GM19468 (cell line): ENCODE measurements around the gene WDR89.
"Not testable (repeated sequence)": the region's sequence is repeated elsewhere in the genome, so short reads cannot be mapped to it uniquely, and the experiment has no call there.

Experiments
- ATAC-seq: cut with Tn5 transposase; IDR thresholded peaks from one replicate; pipeline ENCODE4 v1.9.1; 2021; ENCODE audit warnings: mild to moderate bottlenecking, moderate library complexity, moderate number of reproducible peaks; ENCODE audit not compliant: unreplicated experiment; ENCODE audit errors: extremely low read depth

Gene WDR89

GRCh38 chr14:63641473-63642228, at the start of gene WDR89:
Gene WDR89 (minus strand): TSS chr14:63641871. CDS start chr14:63599942, 41,929 bp downstream.
- peak; percentile 78 for ATAC-seq

- ATAC-seq = no peak
Observed at GRCh38 chr14:63689132-63689531, 47.5 kb upstream of the WDR89 start.

- ATAC-seq = no peak
Observed at GRCh38 chr14:63686926-63687325, 45.3 kb upstream of the WDR89 start.

- no peak for ATAC-seq
Observed at GRCh38 chr14:63685401-63685800, 43.7 kb upstream of the WDR89 start.

GRCh38 chr14:63682727-63683593, 41.3 kb upstream of the WDR89 start:
- ATAC-seq = no peak

- no peak for ATAC-seq
Observed at GRCh38 chr14:63678536-63678935, 36.9 kb upstream of the WDR89 start.

GRCh38 chr14:63677891-63678379, 36.3 kb upstream of the WDR89 start:
- ATAC-seq = no peak

- no peak for ATAC-seq
Observed at GRCh38 chr14:63676615-63677014, 34.9 kb upstream of the WDR89 start.

- no peak for ATAC-seq
Observed at GRCh38 chr14:63673886-63674497, 32.3 kb upstream of the WDR89 start.

- ATAC-seq = no peak
Observed at GRCh38 chr14:63673255-63673654, 31.6 kb upstream of the WDR89 start.

GRCh38 chr14:63672417-63673180, 30.9 kb upstream of the WDR89 start:
- ATAC-seq = peak; percentile 20

GRCh38 chr14:63671987-63672386, 30.3 kb upstream of the WDR89 start:
- no peak for ATAC-seq

GRCh38 chr14:63670692-63671091, 29.0 kb upstream of the WDR89 start:
- no peak for ATAC-seq

GRCh38 chr14:63666335-63666734, 24.7 kb upstream of the WDR89 start:
- ATAC-seq = no peak

- no peak for ATAC-seq
Observed at GRCh38 chr14:63663428-63664341, 22.0 kb upstream of the WDR89 start.

GRCh38 chr14:63662776-63663175, 21.1 kb upstream of the WDR89 start:
- no peak for ATAC-seq

GRCh38 chr14:63661881-63662280, 20.2 kb upstream of the WDR89 start:
- ATAC-seq = not testable (repeated sequence)

GRCh38 chr14:63659726-63660125, 18.1 kb upstream of the WDR89 start:
- ATAC-seq = no peak

- no peak for ATAC-seq
Observed at GRCh38 chr14:63656194-63656593, 14.5 kb upstream of the WDR89 start.
